Stimulated activated CD4-positive, alpha-beta T cell treated with anti-CD3 and anti-CD28 coated beads, TNF-alpha, amount 100 ng/mL, for 4 hours (primary cell): ENCODE data around the gene CENPX.

Source experiments
- DNase-seq, 3 experiments: peaks; one replicate each; pipeline ENCODE4 v3.0.0-alpha.2; 2020; ENCODE audit warnings: low read depth in 3 of 3

CENPX gene

DNA sequence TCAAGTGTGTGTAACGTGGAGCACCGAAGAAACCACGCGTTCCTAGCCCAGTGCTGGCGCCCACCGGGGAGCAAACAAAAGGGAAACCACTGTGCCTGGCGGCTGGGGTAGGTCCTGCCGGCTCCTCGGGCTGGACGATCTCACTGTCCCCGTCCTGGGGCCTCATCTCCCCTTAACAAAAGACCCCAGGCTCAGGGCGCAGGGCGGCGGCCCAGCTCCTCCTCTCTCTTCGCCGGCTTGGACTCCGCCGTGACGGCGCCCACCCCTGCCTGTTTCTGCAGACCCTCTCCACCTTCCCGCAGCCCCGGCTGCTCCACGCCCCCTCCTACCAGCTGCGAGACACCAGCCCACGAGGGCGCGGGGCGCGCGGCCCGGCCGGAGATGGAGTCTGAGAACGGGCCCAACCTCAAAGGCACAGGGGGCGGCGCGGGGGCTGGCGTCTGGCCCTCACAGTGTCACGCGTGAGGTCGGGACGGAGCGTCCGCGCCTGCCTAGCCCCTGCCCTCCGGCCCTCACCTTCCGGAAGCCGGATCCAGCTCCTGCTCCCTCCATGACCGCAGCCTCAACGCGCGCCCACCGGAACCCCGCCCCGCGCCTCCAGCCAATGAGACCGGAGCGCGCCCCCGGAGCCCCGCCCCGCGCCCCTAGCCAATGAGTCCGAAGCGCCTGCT lies at the start of gene CENPX:
TSS of gene CENPX (minus strand) at position 569 of the 671 bp plus-strand sequence. CDS start at position 552, 17 bp downstream.
- DNase-seq, result no peak

DNA sequence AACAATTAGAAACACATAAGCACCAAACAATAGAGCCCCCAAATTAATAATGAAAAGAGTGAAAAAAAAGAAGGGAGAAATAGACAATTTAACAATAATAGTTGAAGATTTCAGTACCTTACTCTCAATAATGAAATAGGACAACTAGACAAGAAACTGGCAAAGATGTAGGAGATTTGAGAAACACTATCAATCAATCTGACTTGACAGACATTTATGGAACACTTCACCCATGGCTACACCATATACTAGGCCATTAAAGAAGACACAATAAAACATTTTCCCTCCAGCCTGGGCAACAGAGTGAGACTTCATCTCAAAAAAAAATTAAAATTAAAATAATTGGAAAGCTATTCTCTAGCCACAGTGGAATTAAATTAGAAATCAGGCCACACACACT lies 47.9 kb upstream of the CENPX start:
- DNase-seq, result no peak

DNA sequence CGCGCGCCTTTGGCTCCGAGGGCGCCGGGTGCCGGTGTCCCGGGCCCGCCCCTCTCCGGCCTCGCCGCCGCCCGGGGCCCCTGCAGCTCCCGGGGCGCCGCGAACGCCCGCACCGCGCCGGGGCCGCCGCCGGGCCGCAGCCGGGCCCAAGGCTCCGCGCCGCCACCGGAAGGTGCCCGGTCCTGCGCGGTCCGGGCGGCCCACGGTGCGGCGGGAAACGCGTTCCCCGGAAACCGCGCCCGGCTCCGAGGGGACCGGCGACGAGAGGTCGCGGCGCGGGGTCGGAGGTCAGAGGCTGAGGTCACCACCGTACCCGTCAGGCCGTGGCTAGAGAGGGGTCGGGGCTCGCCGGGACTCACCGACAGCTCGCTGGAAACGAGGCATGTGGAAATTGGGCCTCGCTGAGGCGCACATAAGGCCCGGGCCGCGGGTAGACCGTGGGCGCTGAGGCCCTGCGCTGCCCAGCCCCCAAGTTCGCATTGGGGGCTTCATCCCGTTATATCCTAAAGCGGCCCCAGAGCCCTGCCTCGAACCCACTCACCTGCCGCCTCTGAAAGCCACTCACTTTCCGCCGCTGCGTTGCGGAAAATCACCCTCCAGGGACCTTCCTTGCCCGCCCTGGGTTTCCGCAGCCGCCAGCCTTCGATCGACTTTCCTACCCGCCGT lies 43.1 kb upstream of the CENPX start, which contains the start of gene DUS1L:
TSS of gene DUS1L (minus strand) at position 167 of the 666 bp plus-strand sequence. CDS start 745 bp downstream, outside the sequence.
- peak; percentile 50 to 69 (median 51) for DNase-seq

DNA sequence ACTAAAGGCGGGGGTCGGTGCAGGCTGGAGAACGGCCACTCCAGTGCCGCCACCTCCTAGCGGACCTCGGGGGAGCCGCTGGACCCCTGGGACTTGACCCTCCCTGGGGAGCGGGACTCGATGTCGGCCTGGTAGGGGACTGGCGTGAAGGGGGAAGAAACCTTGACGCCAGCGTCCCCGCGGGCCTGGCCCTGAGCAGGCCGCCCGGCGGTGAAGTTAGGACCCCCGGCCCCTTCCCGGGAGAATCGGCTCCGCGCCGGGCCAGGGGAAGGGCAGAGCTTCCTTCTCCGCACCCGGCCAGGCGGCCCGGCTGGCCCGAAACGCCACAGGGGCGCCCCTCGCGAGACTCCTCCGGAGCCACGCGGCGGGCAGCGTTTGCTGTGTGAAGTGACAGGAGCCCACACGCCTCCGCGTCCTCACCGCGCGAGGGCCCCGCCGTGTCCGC lies 42.5 kb upstream of the CENPX start:
- DNase-seq, result no peak

DNA sequence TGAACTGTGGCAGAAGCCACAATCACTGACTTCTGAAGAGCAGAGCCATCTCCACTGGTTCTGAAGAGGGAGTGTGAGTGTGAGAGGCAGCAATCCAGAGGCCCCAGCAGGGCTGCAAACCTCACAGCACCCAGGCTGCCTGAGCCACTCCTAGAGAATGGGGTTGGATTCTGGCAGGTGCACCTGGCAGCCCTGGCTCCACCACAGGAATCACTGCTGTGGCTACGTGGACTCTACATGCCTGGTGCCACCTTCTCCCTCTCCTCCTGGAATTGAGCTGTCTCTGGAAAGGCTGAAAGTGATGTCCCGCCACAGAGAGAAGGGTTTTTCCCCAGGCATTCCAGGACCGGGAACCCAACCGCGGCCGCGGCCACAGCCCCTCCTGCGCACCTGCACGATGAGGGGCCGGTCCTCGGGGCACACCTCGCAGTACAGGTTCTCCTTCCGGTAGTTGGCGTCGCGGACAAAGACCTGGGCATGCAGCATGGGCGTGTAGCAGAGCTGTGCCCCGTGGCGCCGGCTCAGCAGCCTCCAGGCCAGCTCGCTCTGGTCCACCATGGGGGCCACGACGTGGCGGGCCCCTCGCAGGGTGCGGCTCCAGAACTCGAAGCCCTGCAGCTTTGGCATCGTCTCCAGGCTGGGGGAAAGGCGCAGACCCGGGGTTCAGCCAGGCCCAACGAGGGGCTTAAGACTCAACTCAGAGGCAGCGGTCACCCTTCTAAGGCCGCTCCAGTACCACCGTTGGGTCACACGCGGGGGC lies 41.9 kb upstream of the CENPX start:
- no peak for DNase-seq

DNA sequence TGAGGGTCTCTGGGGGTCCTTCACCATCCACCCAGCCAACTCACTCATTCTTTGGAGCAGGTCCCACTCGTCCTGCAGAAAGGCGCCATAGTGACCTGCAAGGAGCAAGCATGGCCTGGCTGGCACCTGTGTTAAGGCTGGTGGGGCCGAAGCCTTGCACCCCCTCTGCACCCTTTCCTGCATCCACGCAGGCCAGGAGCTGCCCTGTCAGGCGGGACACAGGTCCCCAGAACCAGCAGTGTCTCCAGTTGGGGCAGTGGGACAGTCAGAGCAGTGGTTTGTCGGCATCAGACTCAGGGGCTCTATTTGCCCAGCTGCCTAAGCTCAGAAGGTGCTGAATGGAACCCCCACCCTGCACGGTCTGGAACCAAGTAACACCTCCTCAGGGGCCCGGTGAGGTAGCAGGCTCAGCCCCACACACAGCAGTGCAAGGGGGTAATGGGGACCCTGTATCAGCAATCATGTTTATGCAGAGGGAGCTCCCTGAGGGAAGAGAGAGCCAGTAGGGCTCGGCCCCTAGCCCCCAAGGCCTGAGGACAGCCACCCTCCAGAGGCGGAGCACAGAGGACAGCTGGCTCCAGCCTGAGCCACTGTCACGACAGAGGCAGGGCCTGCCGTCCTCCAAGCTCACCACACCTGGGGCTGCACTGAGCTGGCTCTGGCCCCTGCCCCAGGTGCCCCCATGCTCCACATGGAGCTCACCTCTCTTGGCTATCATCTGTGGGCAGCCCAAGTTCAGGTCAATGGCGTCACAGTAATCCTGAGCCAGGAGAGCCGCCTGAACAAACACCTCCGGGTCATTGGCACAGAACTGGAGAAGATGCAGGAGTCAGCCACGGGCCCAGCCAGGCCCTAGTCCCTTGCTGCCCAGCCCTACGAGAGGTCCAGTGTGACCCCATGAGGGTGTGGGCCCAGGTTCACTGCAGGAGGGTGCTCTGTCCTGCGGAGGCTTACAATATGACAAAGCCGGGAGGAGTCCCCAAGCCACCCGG lies 41.0 kb upstream of the CENPX start:
- no peak for DNase-seq

DNA sequence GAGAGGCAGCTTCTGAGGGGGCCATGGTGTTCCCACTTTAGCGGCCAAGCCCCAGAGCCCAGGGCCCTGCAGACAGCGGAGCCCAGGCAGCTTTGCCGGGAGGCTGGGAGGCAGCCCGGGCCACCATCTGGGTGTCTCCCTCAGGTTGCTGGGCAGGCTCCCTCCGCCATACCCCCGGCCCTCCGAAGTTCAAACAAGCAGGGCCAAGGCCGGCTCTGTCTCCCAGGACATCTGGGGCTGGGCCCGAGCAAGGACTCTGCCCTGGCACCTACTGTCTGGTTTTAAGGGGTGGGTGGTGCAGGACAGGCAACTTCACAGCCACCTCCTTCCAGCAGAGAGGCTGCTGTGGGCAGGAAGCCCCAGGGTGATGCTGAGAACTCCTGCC lies 40.3 kb upstream of the CENPX start:
- DNase-seq, result no peak

DNA sequence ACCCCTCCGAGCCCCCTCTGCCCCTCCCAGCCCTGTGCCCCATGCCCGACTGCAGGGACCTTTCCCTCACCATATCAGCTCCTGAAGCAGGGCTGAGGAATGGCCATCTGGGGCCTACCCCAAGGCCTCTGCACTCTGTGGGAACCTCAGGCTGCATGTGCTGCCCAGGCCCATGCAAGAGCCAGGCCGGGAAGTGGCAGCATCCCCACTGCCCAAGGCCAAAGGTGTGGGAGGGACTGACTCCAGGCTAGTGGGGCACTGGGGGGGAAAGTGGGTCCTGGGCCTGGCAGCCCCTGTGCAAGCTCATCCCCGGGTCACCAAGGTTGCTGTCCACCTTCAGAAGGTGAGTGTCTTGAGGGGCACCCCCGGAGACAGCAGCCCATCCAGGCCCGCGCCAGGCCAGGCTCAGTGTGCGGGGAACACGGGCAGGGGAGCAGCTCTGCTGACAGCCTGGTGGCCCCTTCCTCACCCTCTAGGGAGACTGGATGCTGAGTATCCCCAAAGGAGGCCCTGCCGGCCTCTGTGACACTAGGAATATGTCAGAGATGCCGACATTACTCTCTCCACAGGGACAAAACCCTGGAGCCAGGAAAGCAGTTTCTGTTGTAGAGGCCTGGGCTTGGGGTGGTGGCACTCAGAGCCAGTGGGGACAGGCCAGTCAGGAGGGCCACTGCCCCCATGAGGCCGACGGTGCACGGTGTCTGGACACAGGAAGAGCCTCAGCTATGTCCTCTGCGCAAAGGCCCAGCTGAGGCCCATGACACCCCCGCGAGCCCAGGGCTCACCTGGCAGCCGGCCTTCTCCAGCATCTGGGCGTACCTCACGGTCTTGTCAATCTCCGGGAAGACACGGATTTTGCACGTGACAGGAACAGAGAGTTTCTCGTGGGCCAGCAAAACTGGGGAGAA lies 39.7 kb upstream of the CENPX start:
- no peak for DNase-seq

DNA sequence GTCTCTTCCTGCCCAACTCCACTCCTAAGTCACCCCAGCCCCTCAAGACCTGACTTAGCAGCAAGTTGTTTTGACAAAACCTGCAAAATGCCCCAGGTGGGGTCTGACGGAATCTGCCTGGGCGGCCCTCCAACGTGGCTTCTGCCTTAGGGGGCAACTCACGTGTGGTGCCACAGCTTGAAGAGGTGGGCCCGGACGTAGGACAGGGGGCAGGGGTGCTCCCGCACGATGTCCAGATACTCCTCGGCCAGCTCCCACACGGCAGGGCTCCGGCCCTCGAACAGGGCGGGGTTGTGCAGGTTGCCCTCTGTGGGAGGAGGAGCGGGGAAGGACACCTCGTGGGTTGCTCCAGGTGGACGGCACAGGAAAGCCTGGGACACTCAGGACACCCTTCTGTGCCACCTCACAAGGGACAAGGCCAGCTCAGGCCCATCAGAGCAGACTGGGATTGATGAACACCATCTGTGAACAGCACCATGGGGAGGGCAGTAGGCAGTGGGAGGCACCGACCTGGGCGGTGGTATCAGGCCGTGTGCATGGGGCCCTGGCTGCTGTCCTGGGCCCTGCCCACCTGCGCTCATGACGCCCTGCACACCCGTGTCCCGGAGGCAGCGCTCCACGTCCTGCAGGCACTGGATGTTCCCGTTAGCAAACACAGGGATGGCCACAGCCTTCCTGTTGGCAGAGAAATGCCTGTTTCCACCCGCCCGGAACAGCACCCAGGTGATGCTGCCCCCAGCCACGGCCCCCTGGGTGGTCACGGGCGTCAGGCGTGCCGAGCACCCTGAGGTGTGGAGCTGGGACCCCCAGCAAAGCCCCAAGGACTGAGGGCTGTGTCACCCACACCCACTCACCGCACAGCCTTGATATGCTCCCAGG lies 38.6 kb upstream of the CENPX start:
- DNase-seq, result no peak

DNA sequence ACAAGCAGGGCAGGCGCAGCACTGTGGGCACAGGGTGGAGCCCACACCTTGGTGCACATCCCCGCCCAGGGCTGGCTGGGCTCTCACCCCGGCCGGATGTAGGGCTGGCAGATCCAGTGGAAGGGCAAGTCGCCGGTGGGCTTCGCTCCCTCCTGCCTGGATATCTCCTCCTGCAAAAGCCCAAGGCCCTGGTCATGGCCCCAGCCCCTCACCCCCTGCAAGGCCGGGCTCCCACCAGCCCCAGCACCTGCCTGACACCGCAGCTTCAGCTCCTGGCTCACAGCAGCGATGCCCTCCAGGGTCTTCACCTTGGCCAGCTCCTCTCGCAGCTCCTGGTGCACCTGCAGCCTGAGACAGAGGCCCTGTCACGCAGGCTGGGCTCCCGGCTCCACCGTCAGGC lies 37.9 kb upstream of the CENPX start:
- DNase-seq, result no peak

DNA sequence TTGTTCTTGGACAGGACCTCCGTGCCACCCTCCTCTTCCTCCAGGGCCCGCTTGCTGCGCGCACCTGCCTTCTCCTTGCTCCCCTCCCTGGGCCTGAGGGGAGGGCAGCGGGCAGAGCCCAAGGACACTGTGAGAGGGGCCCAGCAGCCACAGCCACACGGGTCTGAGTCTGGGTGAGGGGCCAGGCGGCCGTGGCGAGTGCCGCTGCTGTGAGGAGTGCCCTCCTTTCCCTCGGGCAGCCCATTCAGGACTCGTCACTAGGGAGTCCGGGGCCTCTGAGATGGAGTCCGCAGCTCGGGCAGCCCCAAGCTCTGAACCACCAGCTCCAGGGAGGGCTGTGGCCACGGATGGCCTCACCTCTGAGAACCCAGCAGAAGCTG lies 37.3 kb upstream of the CENPX start:
- DNase-seq, result no peak

DNA sequence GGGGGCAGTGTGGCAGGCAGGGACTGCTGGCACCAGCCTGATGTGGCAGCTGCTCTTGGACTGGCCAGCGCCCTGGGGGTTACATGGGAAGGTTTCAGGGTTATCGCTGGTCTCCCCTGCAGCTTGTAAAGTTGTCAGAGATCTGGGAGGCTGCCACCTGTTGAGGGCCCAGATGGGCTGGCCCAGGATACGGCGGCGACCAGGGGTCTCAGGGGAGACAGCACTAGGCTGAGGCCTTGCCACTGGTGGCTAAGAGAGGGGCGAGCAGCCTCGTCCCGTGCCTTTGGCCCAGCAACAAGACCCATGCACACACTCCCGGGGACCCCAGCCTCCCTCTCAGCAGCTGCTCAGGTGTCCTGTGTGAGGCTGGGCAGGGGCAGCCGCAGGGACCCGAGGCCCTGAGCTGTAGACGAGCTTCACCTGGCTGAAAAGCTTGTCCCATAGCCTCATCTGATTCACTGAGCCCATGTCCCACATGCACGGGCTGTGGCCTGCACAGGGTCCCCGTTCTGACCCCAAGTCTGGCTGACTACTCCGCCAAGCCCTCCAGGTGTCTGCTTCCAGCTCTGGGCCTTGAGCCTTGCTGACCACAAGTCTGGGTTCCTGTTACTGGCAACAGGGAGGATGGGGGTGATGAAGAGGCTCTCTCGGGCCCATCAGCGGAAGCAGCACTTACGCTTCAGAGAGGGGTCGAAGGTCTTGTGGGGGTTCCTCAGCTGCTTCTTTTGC lies 36.8 kb upstream of the CENPX start:
- no peak for DNase-seq

DNA sequence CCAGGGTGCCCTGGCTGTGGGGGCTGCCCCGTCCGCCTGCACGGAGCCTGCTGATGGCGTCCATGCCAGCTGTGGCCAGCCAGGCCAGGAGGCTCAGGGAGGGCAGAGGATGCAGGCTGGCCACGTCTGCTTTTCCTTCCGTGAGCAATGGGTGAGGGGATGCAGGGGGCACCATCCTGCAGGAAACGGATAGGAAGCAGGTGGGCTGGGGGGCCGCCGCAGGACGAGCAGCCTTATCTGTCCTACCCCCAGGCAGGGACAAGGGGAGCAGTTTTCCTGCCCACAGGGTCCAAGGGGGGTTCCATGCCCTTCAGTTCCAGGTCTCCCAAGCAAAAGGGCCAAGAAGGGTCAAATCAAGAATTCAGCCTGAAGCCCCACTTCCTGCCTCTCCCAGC lies 36.2 kb upstream of the CENPX start:
- DNase-seq, result no peak

DNA sequence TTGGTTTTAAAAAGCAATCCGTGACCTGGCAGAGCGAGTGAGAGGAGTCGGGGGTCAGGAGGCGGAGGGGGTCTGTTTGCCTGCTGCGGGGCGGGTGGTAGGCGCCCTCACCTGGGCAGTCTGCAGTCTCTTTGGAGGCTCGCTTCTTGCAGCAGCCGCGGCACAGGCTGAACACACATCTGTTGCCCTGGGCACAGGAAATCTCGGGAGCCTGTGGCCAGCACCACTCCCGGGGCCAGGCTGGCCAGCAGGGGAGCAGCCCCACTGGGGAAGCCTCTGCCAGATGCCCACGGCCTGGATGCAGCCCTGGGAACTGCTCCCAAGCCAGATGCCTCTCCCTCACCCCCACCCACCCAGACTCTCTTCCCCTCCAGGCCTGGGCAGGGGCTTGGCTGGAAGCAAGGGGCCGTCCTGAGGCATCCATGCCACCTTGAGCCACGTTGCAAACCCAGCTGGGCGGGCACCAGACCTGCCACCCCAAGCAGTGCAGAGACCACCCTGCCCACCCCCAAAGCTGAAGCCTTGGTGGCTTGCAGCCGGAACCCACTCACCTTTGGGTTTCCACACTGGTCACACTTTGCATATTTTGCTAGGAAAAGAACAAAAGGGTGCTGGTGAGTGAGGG lies 35.7 kb upstream of the CENPX start:
- no peak for DNase-seq

DNA sequence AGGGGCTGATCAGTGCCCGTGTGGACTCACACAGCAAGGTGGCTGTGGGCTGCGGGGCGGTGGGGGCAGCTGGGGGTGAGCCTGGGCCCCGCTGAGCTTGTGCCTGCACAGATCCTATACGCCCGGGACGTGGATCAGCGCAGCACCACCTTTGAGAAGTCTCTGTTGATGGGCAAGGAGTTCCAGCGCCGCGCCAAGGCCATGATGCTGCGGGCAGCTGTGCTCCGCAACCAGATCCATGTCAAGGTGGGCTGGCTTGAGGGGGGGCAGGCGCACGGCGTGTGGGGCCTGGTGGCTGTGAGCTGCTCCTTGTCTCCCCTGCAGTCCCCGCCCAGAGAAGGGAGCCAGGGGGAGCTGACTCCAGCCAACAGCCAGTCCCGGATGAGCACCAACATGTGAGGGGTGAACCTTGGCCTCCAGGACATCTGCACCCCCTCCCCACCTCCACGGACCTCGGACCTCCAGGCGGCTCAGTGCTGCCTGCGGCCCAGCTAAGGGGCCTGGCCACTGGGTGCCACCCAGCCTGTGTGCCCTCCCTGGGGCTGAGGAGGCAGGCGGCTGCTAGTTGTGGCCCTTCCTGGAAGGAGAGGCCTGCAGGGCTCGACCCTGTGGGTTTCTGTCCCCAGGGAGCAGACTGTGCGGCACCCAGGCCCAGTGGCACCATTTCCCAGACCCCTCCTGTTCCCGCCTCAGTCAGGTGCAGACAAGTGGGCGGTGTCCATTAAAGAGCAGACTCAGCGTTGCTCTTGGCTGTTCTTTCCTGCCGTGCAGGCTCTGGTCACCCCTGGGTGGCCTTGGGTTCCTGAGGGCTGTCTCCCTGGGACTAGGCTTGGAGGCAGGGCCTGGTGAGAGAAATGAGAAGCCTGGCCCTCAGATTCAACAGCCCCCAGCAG lies 34.3 kb upstream of the CENPX start:
- DNase-seq, result no peak

DNA sequence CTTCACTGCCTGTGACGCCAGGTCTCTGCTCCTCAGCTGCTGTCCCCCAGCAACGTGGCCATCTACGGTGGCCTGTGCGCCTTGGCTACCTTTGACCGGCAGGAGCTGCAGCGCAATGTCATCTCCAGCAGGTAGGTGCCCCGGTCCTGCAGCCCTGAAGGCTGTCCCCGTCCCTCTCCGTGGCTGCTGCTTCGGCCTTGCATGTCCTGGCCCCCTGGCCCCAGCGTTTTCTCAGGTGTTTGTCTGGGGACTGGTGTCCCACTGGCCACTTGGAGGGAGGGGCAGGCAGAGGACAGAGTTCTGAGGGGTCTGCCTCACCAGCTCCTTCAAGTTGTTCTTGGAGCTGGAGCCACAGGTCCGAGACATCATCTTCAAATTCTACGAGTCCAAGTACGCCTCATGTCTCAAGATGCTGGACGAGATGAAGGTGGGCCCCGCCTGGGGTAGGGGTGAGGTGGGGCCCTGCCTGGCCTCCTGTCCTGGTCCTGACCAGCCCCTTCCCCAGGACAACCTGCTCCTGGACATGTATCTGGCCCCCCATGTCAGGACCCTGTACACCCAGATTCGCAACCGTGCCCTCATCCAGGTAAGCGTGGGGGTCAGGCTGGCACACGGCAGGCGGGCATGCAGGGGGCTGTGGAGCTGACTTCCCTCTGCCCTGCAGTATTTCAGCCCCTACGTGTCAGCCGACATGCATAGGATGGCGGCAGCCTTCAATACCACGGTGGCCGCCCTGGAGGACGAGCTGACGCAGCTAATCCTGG lies 33.5 kb upstream of the CENPX start:
- no peak for DNase-seq
